ENCODE data around the gene SMAD2. TPM values are rescaled to one million over a fixed set of nuclear protein-coding genes. Genes with fewer than 3 reads are reported as not detected.

The SMAD2 gene
- polyA plus RNA-seq, 4 donors = 83.4 to 96.7 (median 84.5) TPM

DNA sequence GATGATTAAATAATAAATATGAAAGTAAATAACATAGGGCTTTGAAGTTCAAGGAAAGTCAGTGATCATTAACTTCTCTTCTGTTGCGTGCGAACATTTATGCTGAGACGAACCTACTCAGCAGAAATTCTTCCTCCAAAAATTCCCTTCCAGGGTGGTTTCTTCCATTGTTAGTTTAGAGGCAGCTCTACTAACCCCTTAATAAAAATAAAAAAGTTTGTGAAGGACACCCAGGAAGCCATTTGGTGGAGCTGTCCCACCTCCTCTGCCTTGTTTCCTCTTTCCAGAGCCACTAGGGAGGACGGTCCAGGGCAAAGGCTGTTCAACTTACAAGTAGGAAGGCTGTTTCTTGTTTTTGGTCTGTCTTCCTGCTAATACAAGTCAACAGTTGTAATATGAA, 2.1 kb upstream of the SMAD2 start:
- no peak for DNase-seq (ENCODE audit: low read depth in 4 of 4, low spot score in 2 of 4)

GRCh38 chr18:47932190-47932589, 1.7 kb upstream of the SMAD2 start:
- DNase-seq (ENCODE audit: low read depth in 4 of 4, low spot score in 2 of 4) = no peak

- DNase-seq (ENCODE audit: low read depth in 4 of 4, low spot score in 2 of 4) = peak in 1 of 4 donors; percentile 55
Measured at GRCh38 chr18:47931718-47932103, 1.3 kb upstream of the SMAD2 start.

DNA sequence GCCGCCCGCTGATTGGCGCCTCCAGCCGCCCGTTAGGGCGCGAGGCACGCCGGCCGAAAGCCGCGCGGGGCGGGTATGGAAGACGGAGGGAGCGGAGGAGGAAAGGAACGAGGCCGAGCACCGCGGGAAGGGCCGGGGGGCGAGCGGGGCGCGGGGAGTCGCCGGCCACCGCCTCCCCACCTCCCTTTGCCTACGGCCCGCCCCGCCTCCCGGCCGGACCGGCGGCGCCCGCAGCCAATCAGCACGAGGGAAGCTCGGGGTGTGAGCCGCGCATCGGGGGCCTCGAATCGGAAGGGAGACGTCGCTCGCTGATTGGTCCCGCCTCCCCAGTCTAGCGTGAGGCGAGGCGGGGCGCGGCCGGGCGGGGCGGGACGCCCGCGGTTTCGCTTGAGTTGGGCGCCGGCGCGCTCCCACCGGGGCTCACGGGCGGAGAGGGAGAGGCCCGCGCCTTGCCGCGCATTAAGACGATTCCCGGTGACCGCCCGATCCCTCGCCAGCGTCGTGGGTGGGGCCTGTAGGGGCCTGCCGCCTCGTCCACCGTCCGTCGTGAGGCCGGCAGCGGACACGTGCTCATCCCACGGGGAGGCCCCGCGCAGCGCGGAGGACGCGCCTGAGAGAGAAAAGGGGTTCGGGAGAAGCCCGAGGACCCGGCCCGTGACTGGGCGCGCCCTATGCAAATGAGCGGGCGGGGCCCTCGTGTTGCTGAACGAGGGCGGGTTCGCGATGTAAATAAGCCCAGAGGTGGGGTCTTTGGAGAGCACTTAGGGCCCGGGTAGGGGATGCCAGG, 665 bp upstream of the SMAD2 start:
- DNase-seq (ENCODE audit: low read depth in 4 of 4, low spot score in 2 of 4) = peak; percentile 72 to 93 (median 86)

GRCh38 chr18:47929681-47930198, 719 bp downstream of the SMAD2 start:
- DNase-seq (ENCODE audit: low read depth in 4 of 4, low spot score in 2 of 4) = peak in 3 of 4 donors; percentile 22 to 50 (median 37)

DNA sequence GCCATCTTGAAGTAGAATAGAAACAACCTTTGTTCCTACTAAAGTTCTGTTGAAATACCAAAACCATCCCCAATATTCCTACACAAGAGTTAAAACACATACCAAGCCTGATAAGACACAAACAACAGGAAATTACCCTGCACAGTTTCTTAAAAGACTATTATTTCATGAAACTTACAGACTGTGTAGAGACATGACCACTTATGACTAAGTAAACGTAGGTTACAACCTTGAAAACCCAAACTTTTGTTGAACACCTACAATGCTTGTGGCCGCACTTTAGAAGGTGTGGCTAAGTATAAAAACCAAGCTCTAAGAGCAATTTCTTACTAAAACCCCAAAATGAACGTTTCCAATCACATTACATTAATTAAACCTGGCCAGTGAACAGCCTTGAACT, 2.0 kb downstream of the SMAD2 start:
- DNase-seq (ENCODE audit: low read depth in 4 of 4, low spot score in 2 of 4) = no peak

DNA sequence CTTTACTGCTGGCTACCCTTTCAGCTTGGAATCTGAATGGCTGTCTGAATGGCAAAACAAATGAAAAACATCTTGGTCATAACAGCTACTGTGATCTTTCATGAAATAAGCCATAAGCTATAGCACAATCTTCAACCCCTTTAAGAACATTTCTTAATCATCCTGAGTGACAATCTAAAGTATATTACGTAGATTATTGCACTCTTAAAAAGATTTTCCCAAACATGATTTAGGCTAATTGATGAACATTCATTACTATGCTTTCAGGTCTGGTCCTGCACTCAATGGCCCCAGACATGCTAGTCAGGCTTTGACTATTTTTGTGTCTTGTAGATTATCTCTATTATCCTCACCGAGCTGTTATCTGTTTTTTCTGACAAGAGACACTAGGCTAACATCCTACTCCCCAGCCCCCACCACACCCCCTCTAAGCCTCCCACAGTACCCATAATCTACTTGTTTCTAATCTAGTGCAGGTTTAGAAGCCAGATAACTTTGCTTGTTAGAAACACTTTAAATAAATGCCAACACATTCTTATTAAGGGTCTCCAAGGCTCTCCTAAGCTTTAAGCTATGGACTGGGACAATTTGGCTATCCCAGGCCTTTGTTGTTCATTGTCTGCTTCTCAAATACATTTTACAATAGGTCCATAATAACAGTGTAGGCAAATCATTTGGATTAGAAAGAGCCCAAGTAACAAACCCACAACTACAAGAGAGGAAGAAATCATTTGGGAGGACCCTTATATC, 4.2 kb downstream of the SMAD2 start:
- no peak for DNase-seq (ENCODE audit: low read depth in 4 of 4, low spot score in 2 of 4)

GRCh38 chr18:47919916-47920315, 10.5 kb downstream of the SMAD2 start:
- DNase-seq (ENCODE audit: low read depth in 4 of 4, low spot score in 2 of 4) = no peak

DNA sequence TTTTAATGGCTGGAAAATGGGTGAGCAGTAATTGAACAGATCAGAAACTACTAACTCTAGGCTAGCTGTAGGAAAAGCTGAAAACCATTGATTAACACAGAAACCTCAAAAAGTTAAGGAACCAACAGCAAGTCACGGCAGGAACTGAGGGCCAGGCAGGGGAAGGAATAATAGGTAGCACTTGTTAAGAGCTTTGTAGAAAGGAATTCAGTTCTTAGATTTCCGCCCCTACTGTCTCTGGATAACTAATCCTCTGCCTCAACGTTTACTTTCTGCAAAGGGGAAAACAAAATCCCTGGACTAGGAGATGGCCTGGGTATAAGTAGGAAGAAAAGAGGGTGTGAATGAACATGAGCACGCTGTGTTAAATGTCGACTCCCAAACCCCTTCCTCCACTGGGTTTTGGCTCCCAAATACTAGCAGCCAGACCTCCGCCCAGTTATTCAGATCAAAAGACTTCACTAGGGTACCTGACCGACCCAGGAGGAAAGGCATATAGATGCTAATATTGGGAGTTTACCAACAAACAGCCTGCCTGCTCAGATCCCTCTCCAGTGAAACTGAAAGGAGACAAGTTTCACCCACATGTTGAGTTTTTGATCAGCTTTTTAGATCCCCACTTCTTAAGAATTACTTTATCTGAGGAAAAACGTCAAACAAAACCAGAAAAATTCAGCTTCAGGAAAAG, 12.4 kb downstream of the SMAD2 start:
- DNase-seq (ENCODE audit: low read depth in 4 of 4, low spot score in 2 of 4) = no peak

- no peak for DNase-seq (ENCODE audit: low read depth in 4 of 4, low spot score in 2 of 4)
Measured at GRCh38 chr18:47915930-47916329, 14.5 kb downstream of the SMAD2 start.

DNA sequence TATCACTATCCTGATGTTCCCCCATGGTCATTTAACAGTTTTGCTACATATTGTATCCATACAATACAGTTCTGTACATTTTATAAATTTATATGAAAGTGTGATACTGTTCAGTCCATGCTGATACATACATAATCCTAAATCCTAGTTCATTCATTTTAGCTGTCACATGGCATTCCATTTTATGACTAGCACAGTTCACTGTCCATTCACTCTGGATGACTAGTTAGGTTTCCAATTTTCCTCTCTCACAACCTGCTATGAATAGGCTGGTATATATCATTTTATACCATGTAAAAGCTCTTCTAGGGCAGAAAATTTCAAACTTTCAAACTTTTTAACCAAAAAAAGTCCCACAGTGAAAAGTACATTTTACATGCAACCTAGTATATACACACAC, 15.2 kb downstream of the SMAD2 start:
- DNase-seq (ENCODE audit: low read depth in 4 of 4, low spot score in 2 of 4) = no peak

GRCh38 chr18:47912794-47913585, 17.5 kb downstream of the SMAD2 start:
- DNase-seq (ENCODE audit: low read depth in 4 of 4, low spot score in 2 of 4) = no peak

GRCh38 chr18:47912343-47912742, 18.1 kb downstream of the SMAD2 start:
- DNase-seq (ENCODE audit: low read depth in 4 of 4, low spot score in 2 of 4) = no peak

GRCh38 chr18:47911877-47912276, 18.6 kb downstream of the SMAD2 start:
- no peak for DNase-seq (ENCODE audit: low read depth in 4 of 4, low spot score in 2 of 4)

DNA sequence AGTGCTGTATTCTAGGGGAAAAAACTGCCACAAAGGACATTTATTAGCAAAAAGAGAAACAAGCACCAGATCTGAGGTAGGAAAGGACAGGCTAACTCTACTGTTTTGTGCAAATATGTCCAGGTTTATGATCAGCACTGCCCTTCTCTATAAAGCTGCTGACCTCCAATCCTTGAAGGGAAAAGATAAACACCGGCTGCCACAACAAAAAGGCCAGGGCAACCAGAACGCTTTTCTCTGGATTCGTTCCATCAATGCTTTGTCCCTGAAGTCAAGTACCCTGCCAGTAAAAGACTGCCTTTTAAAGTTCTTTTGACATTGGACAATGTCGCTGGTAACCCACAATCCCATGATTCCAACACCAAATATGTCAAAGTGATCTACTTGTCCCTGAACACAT, 21.0 kb downstream of the SMAD2 start:
- DNase-seq (ENCODE audit: low read depth in 4 of 4, low spot score in 2 of 4) = no peak

- DNase-seq (ENCODE audit: low read depth in 4 of 4, low spot score in 2 of 4) = no peak
Measured at GRCh38 chr18:47908592-47908991, 21.9 kb downstream of the SMAD2 start.

DNA sequence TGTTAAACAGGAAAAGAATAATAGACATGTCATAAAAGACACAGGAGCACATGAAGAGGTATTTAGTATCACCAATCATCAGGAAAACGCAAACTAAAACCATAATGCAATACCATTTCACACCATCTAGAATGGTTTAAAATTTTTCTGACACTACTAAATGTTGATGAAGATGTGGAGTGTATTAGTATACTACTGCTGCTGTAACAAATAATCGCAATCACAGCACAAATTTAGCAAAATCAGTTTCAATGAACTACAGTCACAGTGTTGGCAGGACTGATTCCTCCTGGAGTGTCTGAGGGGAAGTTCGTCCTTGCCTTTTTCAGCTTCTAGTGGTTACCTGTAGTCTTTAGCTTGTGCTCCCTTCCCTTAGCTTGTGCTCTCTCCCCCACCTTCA, 24.1 kb downstream of the SMAD2 start:
- no peak for DNase-seq (ENCODE audit: low read depth in 4 of 4, low spot score in 2 of 4)

DNA sequence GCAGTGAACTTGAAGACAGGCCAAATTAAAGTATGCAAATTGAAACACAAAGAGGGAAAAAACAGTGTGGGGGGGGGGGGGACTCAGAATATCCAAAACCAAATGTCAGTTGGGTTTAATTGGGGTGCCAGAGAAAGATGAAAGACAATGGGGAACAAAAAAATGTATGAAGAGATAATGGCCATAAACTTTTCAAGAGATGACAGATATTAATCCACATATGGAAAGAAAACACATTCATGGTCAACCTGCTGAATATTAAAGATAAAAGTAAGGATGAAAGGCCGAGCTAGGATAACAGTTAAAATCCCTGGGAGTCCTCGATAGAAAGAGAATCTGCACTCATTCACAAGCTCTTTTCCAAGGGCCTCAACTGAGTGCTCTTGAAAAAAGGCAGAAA, 26.6 kb downstream of the SMAD2 start:
- no peak for DNase-seq (ENCODE audit: low read depth in 4 of 4, low spot score in 2 of 4)

DNA sequence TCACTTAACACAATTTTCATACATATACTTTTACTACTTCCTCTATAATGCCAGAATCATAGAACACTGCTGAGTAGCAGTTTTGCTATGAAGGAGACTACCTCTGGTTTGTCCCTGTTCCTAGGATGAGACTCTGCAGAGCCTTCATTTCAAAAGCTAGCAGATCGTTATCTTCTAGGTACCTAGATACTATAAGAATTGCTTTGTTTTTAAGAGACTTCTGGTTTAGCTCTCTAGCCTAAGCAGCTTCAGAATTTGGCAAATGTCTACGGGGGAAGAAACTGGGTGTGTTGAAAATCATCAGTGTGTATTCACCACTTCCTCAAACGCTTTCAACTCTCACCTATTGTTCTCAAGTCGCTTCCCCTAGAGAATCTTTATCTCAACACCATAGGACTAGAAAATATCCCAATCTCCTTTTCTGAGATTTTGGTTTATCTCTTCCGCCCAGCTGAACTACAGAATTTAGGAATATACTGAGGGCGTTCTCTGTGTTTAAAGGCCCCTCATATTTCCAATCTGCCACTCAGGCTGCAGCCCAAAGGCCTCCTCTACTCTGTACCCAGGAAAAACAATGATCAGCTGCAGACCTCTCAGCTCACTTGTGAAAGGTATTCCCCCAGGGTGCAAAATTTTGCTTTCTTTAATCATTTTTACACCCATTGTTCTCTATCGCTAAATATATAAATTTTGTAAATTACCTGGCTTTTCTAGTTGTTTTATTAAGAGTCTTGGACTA, 28.7 kb downstream of the SMAD2 start:
- DNase-seq (ENCODE audit: low read depth in 4 of 4, low spot score in 2 of 4) = no peak
